DND-41 (cell line): ENCODE data around the gene GREB1.

Experiments used
- ATAC-seq: fragments of 200-7000 bp; cut with Tn5 transposase; 3 replicates; pipeline ENCODE4 v1.9.1; 2021; ENCODE audit warnings: low read depth; ENCODE audit not compliant: insufficient read depth
- DNase-seq: peaks from one replicate; pipeline ENCODE4 v3.0.0-alpha.2; 2020
- H2AFZ ChIP-seq: 2 replicates; pipeline ENCODE4 v1.6.0; 2012; ENCODE audit warnings: low read depth, low read length
- H3K27ac ChIP-seq: 2 replicates; pipeline ENCODE4 v1.5.1; 2012; ENCODE audit warnings: low read length, inconsistent platforms
- H3K27me3 ChIP-seq: fragments of 200-600 bp; sonication (generic); 2 replicates; pipeline ENCODE4 v1.6.0; 2012; ENCODE audit warnings: low read length, mild to moderate bottlenecking, inconsistent platforms; ENCODE audit not compliant: insufficient read depth, poor library complexity
- H3K36me3 ChIP-seq: 2 replicates; pipeline ENCODE4 v1.5.1; 2012; ENCODE audit warnings: low read length, inconsistent platforms; ENCODE audit not compliant: insufficient read depth
- H3K4me1 ChIP-seq: 2 replicates; pipeline ENCODE4 v1.5.1; 2012; ENCODE audit warnings: mild to moderate bottlenecking, low read length; ENCODE audit not compliant: insufficient read depth
- H3K4me2 ChIP-seq: 2 replicates; pipeline ENCODE4 v1.6.0; 2012; ENCODE audit warnings: mild to moderate bottlenecking, moderate library complexity, low read length, inconsistent platforms; ENCODE audit not compliant: insufficient read depth
- H3K4me3 ChIP-seq, 2 experiments: fragments of 200-600 bp in 1 of 2; shearing (Covaris generic) in 1 of 2; 2 replicates each; pipeline ENCODE4 v1.5.1; 2012 to 2016; ENCODE audit warnings: inconsistent platforms in 2 of 2, low read length in 2 of 2, mild to moderate bottlenecking in 2 of 2, low read depth in 1 of 2, moderate library complexity in 1 of 2
- H3K79me2 ChIP-seq: 2 replicates; pipeline ENCODE4 v1.6.0; 2012; ENCODE audit warnings: low read length, inconsistent platforms; ENCODE audit not compliant: insufficient read depth
- H3K9ac ChIP-seq: 2 replicates; pipeline ENCODE4 v1.6.0; 2012; ENCODE audit warnings: low read depth, mild to moderate bottlenecking, inconsistent platforms, low read length, moderate library complexity
- H3K9me3 ChIP-seq: 2 replicates; pipeline ENCODE4 v1.5.1; 2012; ENCODE audit warnings: low read length, moderate library complexity, mild to moderate bottlenecking, inconsistent platforms; ENCODE audit not compliant: insufficient read depth, severe bottlenecking
- H4K20me1 ChIP-seq: 2 replicates; pipeline ENCODE4 v1.6.0; 2012; ENCODE audit warnings: low read length; ENCODE audit not compliant: insufficient read depth
- EZH2 ChIP-seq: IDR thresholded peaks from 3 replicates; pipeline ENCODE4 v1.6.1; 2012; ENCODE audit warnings: borderline replicate concordance, low read depth, mild to moderate bottlenecking, moderate library complexity, low read length, inconsistent platforms; ENCODE audit not compliant: severe bottlenecking
- TF ChIP-seq, protein P1 (sequence below): IDR thresholded peaks from 2 replicates; pipeline ENCODE4 v1.5.1; 2012; ENCODE audit warnings: borderline replicate concordance, low read length, moderate library complexity, mild to moderate bottlenecking; ENCODE audit not compliant: poor library complexity, severe bottlenecking; ENCODE audit errors: extremely low read depth

Gene GREB1

DNA sequence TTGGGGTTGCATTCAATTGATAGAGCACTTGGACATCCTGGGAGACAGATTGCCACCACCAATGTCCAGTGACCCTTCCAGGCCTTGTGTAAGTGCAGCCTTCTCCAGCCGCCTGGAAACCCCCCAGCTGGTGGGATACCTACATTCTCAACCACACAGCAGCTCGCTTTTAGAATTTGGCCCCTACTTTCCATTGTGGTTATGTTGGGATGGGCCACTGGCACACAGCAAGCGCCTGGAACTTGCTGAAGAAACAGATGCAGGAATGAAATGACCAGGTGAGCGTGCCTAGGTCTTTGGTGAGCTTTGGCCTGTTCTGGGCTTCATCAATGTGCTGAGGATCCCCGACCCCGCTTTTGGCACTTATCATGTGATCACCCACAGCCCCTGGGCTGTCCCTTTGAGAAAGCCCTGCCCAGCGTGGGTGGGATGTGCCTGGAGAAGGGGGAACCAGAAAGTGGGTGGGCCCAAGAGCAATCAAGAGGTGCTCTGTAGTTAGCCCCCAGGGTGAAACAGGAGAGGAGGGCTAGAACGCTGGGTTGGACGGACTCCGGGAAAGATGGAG, 152.1 kb downstream of the GREB1 start:
- H3K4me3 ChIP-seq: no peak overlapping the region
- DNase-seq: no peak
- no peak overlapping the region for H3K9ac ChIP-seq
- no peak overlapping the region for H2AFZ ChIP-seq
- TF ChIP-seq EZH2: no peak
- TF ChIP-seq, protein P1, sequence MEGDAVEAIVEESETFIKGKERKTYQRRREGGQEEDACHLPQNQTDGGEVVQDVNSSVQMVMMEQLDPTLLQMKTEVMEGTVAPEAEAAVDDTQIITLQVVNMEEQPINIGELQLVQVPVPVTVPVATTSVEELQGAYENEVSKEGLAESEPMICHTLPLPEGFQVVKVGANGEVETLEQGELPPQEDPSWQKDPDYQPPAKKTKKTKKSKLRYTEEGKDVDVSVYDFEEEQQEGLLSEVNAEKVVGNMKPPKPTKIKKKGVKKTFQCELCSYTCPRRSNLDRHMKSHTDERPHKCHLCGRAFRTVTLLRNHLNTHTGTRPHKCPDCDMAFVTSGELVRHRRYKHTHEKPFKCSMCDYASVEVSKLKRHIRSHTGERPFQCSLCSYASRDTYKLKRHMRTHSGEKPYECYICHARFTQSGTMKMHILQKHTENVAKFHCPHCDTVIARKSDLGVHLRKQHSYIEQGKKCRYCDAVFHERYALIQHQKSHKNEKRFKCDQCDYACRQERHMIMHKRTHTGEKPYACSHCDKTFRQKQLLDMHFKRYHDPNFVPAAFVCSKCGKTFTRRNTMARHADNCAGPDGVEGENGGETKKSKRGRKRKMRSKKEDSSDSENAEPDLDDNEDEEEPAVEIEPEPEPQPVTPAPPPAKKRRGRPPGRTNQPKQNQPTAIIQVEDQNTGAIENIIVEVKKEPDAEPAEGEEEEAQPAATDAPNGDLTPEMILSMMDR: no peak
- H3K27me3 ChIP-seq: no peaks in the 10 kb centered on the region
- no peaks in the 10 kb centered on the region for H3K9me3 ChIP-seq
- H3K4me2 ChIP-seq: no peak overlapping the region
- H3K4me1 ChIP-seq: peaks cover 18% of the 10 kb centered on the region
- no peak overlapping the region for H3K27ac ChIP-seq
- H3K36me3 ChIP-seq: no peaks in the 10 kb centered on the region
- no peaks in the 10 kb centered on the region for H3K79me2 ChIP-seq
- no peaks in the 10 kb centered on the region for H4K20me1 ChIP-seq
- ATAC-seq: no peak

DNA sequence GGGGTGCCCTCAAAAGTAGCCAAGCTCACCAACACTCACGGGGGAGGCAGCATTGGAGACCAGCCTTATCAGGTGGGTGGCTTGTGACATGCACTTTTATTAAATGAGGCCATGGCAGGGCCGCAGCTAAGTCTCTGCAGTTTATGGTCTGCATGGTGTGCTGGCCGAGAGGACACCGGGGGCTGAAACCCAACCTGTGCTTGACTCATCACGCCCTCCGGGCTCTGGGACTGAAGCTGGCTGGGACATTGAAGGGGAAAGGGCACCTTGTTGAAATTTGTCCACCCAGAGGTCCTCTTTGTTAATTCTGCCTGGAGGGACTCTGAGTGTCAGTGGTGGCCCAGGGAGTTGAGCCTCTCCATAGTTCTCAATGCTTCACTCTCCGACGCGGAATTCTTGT, 153.9 kb downstream of the GREB1 start:
- Histone ChIP-seq H3K4me1 (peaks cover 14% of the 10 kb centered on the region), H3K9ac (peak overlapping the region; percentile 23; the same call in 1 of the 2 replicates), H3K4me2 (peak overlapping the region; percentile 66; the same call in 1 of the 2 replicates), H3K27ac (no peak overlapping the region), H4K20me1 (no peaks in the 10 kb centered on the region), H3K4me3 (no peak overlapping the region), H3K79me2 (no peaks in the 10 kb centered on the region), H2AFZ (0 out of 2 replicates have a peak overlapping the region, but pooled peaks have one; percentile 75), H3K36me3 (no peaks in the 10 kb centered on the region), H3K9me3 (no peaks in the 10 kb centered on the region), H3K27me3 (no peaks in the 10 kb centered on the region)
- DNase-seq (no peak), ATAC-seq (no peak)
- TF ChIP-seq EZH2: no peak
- TF ChIP-seq, protein P1: no peak

DNA sequence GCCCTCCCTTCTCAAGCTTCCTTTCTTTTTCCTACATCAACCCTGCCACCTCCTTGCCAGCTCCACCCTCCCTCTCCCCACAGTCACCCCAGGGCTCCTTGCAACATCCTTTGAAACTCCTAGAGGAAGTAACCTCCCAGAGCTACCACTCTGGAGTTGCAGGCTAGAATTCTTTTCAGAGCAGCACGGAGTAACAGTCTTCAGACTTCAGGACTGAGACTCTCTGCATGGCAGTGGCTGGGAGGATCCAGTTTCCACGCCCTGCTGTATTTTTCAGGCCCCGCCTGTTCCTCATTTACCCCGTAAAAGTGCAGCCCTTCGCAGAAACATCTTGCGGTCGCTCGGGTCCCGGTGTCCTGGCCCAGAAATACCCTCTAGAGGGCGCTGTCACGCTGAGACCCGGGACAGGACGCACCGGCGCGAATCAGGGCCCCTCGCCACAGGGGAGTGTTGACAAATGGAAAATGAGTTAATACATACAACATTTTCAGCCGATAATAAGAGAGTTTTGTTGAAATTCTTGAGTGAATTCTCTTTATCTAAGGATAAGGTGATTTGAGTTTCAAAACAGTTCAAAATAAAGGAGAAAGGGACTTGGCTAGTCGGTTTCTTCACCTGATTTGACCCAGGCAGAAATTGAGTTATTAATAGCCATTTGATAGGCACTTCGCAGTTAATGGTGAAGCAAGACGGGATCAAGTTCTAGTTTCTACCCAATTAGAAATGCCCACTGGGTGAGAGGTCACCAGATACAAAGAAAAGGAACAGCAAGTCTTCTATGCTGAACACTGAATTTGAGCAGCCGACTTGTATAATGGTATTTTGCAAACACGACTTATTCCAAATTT, 154.6 kb downstream of the GREB1 start:
- ATAC-seq: peak; percentile 95
- Histone ChIP-seq H3K9ac (peak overlapping the region; percentile 23), H3K79me2 (no peaks in the 10 kb centered on the region), H3K9me3 (no peaks in the 10 kb centered on the region), H3K4me3 (peak overlapping the region in 1 of 2 experiments; percentile 45; a peak in 2 of 4 replicates), H3K27me3 (no peaks in the 10 kb centered on the region), H3K4me1 (peaks cover 18% of the 10 kb centered on the region), H2AFZ (peak overlapping the region; percentile 75), H3K27ac (no peak overlapping the region), H3K4me2 (peak overlapping the region; percentile 66), H4K20me1 (no peaks in the 10 kb centered on the region), H3K36me3 (no peaks in the 10 kb centered on the region)
- TF ChIP-seq EZH2: no peak
- TF ChIP-seq, protein P1: peak; percentile 89
- peak; percentile 92 for DNase-seq
